Right atrium auricular region (tissue), 2 donors: ENCODE measurements around the gene PROCR. TPM values are rescaled to one million over a fixed set of nuclear protein-coding genes. Genes with fewer than 3 reads are reported as not detected.
"Not testable (repeated sequence)": the region's sequence is repeated elsewhere in the genome, so short reads cannot be mapped to it uniquely, and the experiment has no call there.

Source experiments
- DNase-seq: peaks from one replicate; pipeline ENCODE4 v3.0.0-alpha.2; 2019; ENCODE audit warnings: low spot score
- H3K27ac ChIP-seq, 2 donors: fragments of 200-600 bp; sonication (generic); 1 replicate in 1 of 2; 2 replicates in 1 of 2; pipeline ENCODE4 v1.5.1; 2016 to 2019
- H3K27me3 ChIP-seq, 2 donors: fragments of 200-600 bp; sonication (generic); one replicate each; pipeline versions ENCODE4 v1.5.1 to v1.6.0; 2017 to 2019
- H3K36me3 ChIP-seq: fragments of 200-600 bp; sonication (generic); one replicate; pipeline ENCODE4 v1.5.1; 2016
- H3K4me1 ChIP-seq, 2 donors: fragments of 200-600 bp; sonication (generic); one replicate each; pipeline versions ENCODE4 v1.5.1 to v1.6.0; 2017 to 2019
- H3K4me3 ChIP-seq, 2 donors: fragments of 200-600 bp; sonication (generic); 1 replicate in 1 of 2; 2 replicates in 1 of 2; pipeline ENCODE4 v1.5.1; 2017 to 2019; ENCODE audit warnings: mild to moderate bottlenecking in 1 of 2, moderate library complexity in 1 of 2
- H3K9me3 ChIP-seq, 2 donors: fragments of 200-600 bp; sonication (generic); one replicate each; pipeline ENCODE4 v1.5.1; 2019
- CTCF ChIP-seq, 2 donors: fragments of 200-600 bp; sonication (generic); IDR thresholded peaks; one replicate each; pipeline ENCODE4 v1.5.1; 2019; ENCODE audit warnings: antibody characterized with exemption in 2 of 2
- total RNA-seq, 2 donors: library from RNA; depleted of rRNA; stranded (reverse); fragments of >200 nt; gene quantifications; one replicate each; pipeline ENCODE4 v1.1.0, GENCODE V29; 2016

PROCR gene
- total RNA-seq, 2 donors from 2014 or later, result 37.7 to 51.0 TPM

DNA sequence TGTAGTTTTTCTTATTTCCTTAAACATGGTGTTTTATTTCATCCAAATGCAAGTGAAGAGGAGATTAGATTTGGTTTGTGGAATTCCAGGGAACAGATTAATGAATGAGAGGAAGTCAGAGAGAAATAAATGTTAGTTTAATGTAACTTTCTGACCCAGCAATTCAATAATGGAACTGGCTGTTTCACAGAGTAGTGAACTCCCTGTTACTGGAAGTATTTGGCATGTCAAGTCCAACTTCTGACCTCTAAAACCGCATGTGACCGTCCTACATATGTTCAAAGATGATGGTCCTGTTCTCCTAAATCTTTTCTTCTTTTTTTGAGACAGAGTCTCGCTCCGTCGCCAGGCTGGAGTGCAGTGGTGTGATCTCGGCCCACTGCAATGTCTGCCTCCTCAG, 18.7 kb downstream of the PROCR start:
- no peak overlapping the region for H3K4me3 ChIP-seq
- DNase-seq, result no peak
- H3K9me3 ChIP-seq, result no peaks in the 10 kb centered on the region
- peaks cover 0 to 18% of the 10 kb centered on the region in 2 donors for H3K4me1 ChIP-seq
- no peaks in the 10 kb centered on the region for H3K27me3 ChIP-seq
- H3K27ac ChIP-seq, result no peak overlapping the region
- H3K36me3 ChIP-seq, result no peaks in the 10 kb centered on the region
- TF ChIP-seq CTCF (IDR thresholded peaks at IDR 0.05), result no peak

DNA sequence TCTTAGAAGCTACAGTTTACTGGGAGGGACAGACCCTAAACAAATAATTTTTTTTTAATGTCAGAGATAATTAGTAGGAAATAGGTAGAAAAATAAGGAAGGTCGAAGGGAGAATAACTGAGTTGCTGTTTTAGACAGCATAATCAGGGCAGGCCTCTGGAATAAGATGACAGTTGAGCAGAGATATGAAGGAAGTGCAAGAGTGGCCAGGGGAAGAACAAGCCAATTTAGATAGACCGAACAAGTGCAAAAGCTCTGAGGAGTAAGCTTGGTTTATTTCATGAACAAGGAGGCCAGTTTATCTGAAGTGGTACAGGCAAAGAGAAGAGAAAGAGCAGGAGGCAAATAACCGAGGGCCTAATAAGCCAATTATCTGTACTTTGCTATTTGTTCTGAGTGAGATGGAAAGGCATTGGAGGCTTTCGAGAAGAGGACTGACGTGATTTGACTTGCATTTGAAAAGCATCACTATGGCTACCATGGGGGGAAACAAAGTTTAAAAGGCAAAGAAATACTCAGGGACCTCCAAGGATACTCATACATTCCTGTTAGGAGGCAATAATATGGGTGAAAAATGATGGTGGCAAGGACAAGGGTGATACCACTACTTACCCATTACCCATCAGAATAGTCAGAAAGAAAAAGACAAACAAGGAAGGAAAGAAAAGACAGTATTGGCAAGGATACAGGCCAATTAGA, 19.7 kb downstream of the PROCR start:
- Histone ChIP-seq H3K27ac (no peak overlapping the region), H3K4me1 (peaks cover 0 to 18% of the 10 kb centered on the region in 2 donors), H3K27me3 (no peaks in the 10 kb centered on the region), H3K4me3 (no peak overlapping the region), H3K36me3 (no peaks in the 10 kb centered on the region), H3K9me3 (peaks cover 2 to 8% of the 10 kb centered on the region in 2 donors)
- TF ChIP-seq CTCF (IDR thresholded peaks at IDR 0.05), result no peak
- no peak for DNase-seq

GRCh38 chr20:35192118-35192872, 20.4 kb downstream of the PROCR start:
- no peak for TF ChIP-seq CTCF (IDR thresholded peaks at IDR 0.05)
- no peaks in the 10 kb centered on the region for H3K27me3 ChIP-seq

DNA sequence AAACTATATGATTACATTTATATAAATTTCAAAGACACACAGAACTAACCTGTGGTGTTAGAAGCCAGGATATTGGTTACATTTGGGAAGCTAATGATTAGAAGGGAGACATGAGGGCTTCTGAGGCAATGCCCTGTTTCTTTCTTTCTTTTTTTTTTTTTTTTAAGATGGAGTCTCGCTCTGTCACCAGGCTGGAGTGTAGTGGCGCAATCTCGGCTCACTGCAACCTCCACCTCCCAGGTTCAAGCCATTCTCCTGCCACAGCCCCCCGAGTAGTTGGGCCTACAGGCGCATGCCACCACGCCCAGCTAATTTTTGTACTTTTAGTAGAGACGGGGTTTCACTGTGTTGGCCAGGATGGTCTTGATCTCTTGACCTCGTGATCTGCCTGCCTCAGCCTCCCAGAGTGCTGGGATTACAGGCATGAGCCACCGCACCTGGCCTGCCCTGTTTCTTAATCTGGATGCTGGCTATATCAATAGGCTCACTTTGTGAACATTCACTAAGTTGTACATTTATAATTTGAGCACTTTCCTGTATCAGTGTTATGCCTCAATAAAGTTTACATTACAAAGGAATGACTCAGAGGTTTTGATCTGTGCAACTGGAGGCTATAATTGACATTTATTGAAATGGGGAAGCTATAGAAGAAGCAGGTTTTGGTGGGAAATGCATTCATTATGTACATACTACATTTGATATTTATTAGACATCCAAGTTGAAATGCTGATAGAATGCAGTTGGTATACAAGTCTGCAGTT, 21.3 kb downstream of the PROCR start:
- not testable (repeated sequence) for H3K27me3 ChIP-seq, H3K4me3 ChIP-seq, H3K27ac ChIP-seq, H3K36me3 ChIP-seq, DNase-seq
- H3K9me3 ChIP-seq, result peaks cover 2 to 14% of the 10 kb centered on the region in 2 donors
- H3K4me1 ChIP-seq, result peaks cover 0 to 18% of the 10 kb centered on the region in 2 donors

More at GRCh38 chr20:35192118-35192872, 20.4 kb downstream of the PROCR start:
- no peak for DNase-seq
- Histone ChIP-seq H3K4me1 (peaks cover 0 to 18% of the 10 kb centered on the region in 2 donors), H3K27ac (no peak overlapping the region), H3K4me3 (no peak overlapping the region), H3K9me3 (peaks cover 2 to 13% of the 10 kb centered on the region in 2 donors), H3K36me3 (no peaks in the 10 kb centered on the region)

DNA sequence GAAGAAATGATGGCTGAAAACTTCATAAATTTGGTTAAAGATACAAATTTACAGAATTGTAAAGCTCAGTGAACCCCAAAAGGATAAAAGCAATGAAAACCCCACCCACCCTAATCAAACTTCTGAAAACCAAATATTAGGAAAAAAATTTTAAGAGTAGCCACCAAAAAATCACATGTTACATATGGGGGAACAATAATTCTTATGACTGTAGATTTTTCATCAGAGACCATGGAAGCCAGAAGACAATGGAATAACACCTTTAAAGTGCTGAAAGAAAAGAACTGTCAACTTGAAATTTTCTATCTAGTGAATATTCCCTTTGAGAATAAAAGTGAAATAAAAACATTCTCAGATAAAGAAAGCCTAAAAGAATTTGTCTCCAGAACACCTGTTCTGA, 24.4 kb downstream of the PROCR start:
- no peak overlapping the region for H3K27ac ChIP-seq
- H3K36me3 ChIP-seq, result no peaks in the 10 kb centered on the region
- DNase-seq, result no peak
- H3K4me1 ChIP-seq, result peaks cover 0 to 13% of the 10 kb centered on the region in 2 donors
- no peaks in the 10 kb centered on the region for H3K27me3 ChIP-seq
- H3K9me3 ChIP-seq, result peaks cover 2 to 25% of the 10 kb centered on the region in 2 donors
- TF ChIP-seq CTCF (IDR thresholded peaks at IDR 0.05), result no peak
- H3K4me3 ChIP-seq, result no peak overlapping the region

DNA sequence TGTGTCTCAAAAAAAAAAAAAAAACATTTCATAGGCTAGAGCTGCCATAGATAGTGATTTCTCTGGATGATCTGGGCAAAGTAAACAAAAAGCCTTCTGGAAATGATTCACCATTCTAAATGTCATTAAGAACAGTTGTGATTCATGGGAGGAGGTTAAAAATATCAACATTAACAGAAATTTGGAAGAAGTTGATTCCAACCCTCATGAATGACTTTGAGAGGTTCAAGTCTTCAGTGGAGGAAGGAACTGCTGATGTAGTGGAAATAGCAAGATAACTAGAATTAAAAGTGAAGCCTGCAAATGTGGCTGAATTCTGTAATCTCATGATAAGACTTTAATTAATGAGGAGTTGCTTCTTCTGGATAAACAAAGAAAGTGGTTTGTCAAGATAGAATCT, 27.9 kb downstream of the PROCR start:
- no peak for TF ChIP-seq CTCF (IDR thresholded peaks at IDR 0.05)
- Histone ChIP-seq H3K4me3 (no peak overlapping the region), H3K27me3 (no peaks in the 10 kb centered on the region), H3K36me3 (no peaks in the 10 kb centered on the region), H3K27ac (no peak overlapping the region), H3K4me1 (no peaks in the 10 kb centered on the region), H3K9me3 (peaks cover 2 to 25% of the 10 kb centered on the region in 2 donors)
- DNase-seq, result no peak
